ENCODE data around the gene PACRGL. TPM values are rescaled to one million over a fixed set of nuclear protein-coding genes. Genes with fewer than 3 reads are reported as not detected.
A peak's percentile ranks its signal among the peaks of the same experiment; 100 is the strongest.

The PACRGL gene
- 20.1 and 22.1 TPM in 2 replicates for total RNA-seq

GRCh38 chr4:20700007-20700761 lies at the start of gene PACRGL:
Gene PACRGL, plus strand, starts transcription at chr4:20700458. Its CDS starts 4,024 bp downstream, at chr4:20704482.
- Mint-ChIP-seq H3K4me3 (peak within 1 kb of the TSS; percentile 95), H3K27ac (peak within 1 kb of the TSS; percentile 96), H3K4me1 (peaks cover 23% of the 10 kb centered on the region), H3K36me3 (ENCODE audit: low read depth) (peaks cover 9% of the 10 kb centered on the region), H3K27me3 (no peaks in the 10 kb centered on the region), H3K9me3 (no peaks in the 10 kb centered on the region)
- DNase-seq = peak; percentile 97
- intact Hi-C loops (cut with micrococcal nuclease) = loop anchor here (5.0 kb wide), 1 partner anchor 283 kb away; no protein-coding TSS in a partner anchor

GRCh38 chr4:20652226-20652885 lies 47.9 kb upstream of the PACRGL start:
- no peak overlapping the region for H3K27ac Mint-ChIP-seq
- peaks cover 3% of the 10 kb centered on the region for H3K27me3 Mint-ChIP-seq
- intact Hi-C loops (cut with micrococcal nuclease) = no loop called here
- H3K36me3 Mint-ChIP-seq (ENCODE audit: low read depth) = no peaks in the 10 kb centered on the region
- no peak for DNase-seq
- no peaks in the 10 kb centered on the region for H3K9me3 Mint-ChIP-seq
- H3K4me3 Mint-ChIP-seq = no peak overlapping the region
- H3K4me1 Mint-ChIP-seq = no peaks in the 10 kb centered on the region

- no peak for DNase-seq
- Mint-ChIP-seq H3K27ac (no peak overlapping the region), H3K9me3 (no peaks in the 10 kb centered on the region), H3K36me3 (ENCODE audit: low read depth) (no peaks in the 10 kb centered on the region), H3K4me3 (no peak overlapping the region), H3K4me1 (peaks cover 2% of the 10 kb centered on the region), H3K27me3 (peaks cover 3% of the 10 kb centered on the region)
- intact Hi-C loops (cut with micrococcal nuclease) = no loop called here
Observed at GRCh38 chr4:20658456-20658855, 41.8 kb upstream of the PACRGL start.

- DNase-seq = no peak
- intact Hi-C loops (cut with micrococcal nuclease) = no loop called here
- no peaks in the 10 kb centered on the region for H3K36me3 Mint-ChIP-seq (ENCODE audit: low read depth)
- no peak overlapping the region for H3K27ac Mint-ChIP-seq
- H3K4me1 Mint-ChIP-seq = peaks cover 5% of the 10 kb centered on the region
- no peak overlapping the region for H3K4me3 Mint-ChIP-seq
- peaks cover 5% of the 10 kb centered on the region for H3K27me3 Mint-ChIP-seq
- no peaks in the 10 kb centered on the region for H3K9me3 Mint-ChIP-seq
Observed at GRCh38 chr4:20662851-20663250, 37.4 kb upstream of the PACRGL start.

GRCh38 chr4:20666012-20666860 lies 34.0 kb upstream of the PACRGL start:
- Mint-ChIP-seq H3K27ac (no peak overlapping the region), H3K4me1 (peaks cover 5% of the 10 kb centered on the region), H3K36me3 (ENCODE audit: low read depth) (no peaks in the 10 kb centered on the region), H3K9me3 (no peaks in the 10 kb centered on the region), H3K4me3 (no peak overlapping the region), H3K27me3 (peaks cover 5% of the 10 kb centered on the region)
- intact Hi-C loops (cut with micrococcal nuclease) = no loop called here
- DNase-seq = no peak

DNA sequence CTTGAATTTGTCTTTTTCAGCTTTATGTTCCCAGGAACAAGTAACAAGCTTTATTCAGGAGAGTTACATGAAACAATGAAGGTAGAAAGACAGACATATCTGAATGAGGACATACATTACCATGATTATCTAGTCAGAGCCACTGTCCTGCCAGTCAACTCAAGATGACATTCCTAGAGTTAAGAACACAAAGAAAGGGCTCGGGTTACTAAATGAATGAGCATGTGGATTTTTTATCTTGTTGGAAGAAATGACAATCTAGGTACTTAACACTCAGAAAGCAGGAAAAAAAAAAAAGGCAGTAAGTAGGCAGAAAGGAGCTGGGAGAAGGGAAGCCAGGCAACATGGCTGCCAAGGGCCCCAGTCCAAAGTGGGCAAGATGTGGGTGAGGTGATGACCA lies 28.0 kb upstream of the PACRGL start:
- Mint-ChIP-seq H3K27me3 (no peaks in the 10 kb centered on the region), H3K9me3 (no peaks in the 10 kb centered on the region), H3K4me1 (no peaks in the 10 kb centered on the region), H3K36me3 (ENCODE audit: low read depth) (no peaks in the 10 kb centered on the region), H3K4me3 (no peak overlapping the region), H3K27ac (no peak overlapping the region)
- DNase-seq = no peak
- intact Hi-C loops (cut with micrococcal nuclease) = no loop called here

GRCh38 chr4:20675786-20676185 lies 24.5 kb upstream of the PACRGL start:
- Mint-ChIP-seq H3K36me3 (ENCODE audit: low read depth) (no peaks in the 10 kb centered on the region), H3K4me1 (no peaks in the 10 kb centered on the region), H3K4me3 (no peak overlapping the region), H3K9me3 (no peaks in the 10 kb centered on the region), H3K27ac (no peak overlapping the region), H3K27me3 (peaks cover 4% of the 10 kb centered on the region)
- intact Hi-C loops (cut with micrococcal nuclease) = no loop called here
- DNase-seq = no peak

GRCh38 chr4:20676501-20677197 lies 23.6 kb upstream of the PACRGL start:
- intact Hi-C loops (cut with micrococcal nuclease) = no loop called here
- Mint-ChIP-seq H3K9me3 (no peaks in the 10 kb centered on the region), H3K27ac (no peak overlapping the region), H3K4me3 (no peak overlapping the region), H3K36me3 (ENCODE audit: low read depth) (no peaks in the 10 kb centered on the region), H3K4me1 (no peaks in the 10 kb centered on the region), H3K27me3 (peaks cover 4% of the 10 kb centered on the region)
- DNase-seq = no peak

DNA sequence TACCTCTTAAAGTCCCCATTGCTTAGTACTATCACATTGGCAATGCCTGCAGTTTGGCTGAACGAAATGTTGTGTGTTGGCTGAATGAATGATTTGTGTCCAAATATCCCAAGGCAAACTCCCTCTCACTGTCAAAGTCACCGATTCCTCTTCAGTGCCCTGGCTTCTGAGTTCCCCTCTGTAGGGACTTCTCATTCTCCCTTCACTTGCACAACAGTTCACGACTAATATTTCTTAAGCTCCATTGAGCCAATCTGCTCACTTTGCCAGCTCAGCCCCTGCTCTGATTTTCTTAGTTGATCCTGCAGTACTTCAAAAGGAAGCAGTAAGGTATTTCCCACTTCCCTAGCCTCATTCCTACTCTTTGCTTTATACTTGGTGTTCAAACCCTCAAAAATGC lies 21.9 kb upstream of the PACRGL start:
- H3K27ac Mint-ChIP-seq = no peak overlapping the region
- peaks cover 4% of the 10 kb centered on the region for H3K27me3 Mint-ChIP-seq
- no peaks in the 10 kb centered on the region for H3K9me3 Mint-ChIP-seq
- intact Hi-C loops (cut with micrococcal nuclease) = no loop called here
- no peak for DNase-seq
- H3K36me3 Mint-ChIP-seq (ENCODE audit: low read depth) = no peaks in the 10 kb centered on the region
- no peaks in the 10 kb centered on the region for H3K4me1 Mint-ChIP-seq
- H3K4me3 Mint-ChIP-seq = no peak overlapping the region

GRCh38 chr4:20679951-20680350 lies 20.3 kb upstream of the PACRGL start:
- no peak overlapping the region for H3K27ac Mint-ChIP-seq
- DNase-seq = no peak
- peaks cover 10% of the 10 kb centered on the region for H3K27me3 Mint-ChIP-seq
- H3K4me1 Mint-ChIP-seq = no peaks in the 10 kb centered on the region
- H3K9me3 Mint-ChIP-seq = no peaks in the 10 kb centered on the region
- intact Hi-C loops (cut with micrococcal nuclease) = loop anchor here (10.0 kb wide), 1 partner anchor 1455 kb away; no protein-coding TSS in a partner anchor
- H3K4me3 Mint-ChIP-seq = no peak overlapping the region
- H3K36me3 Mint-ChIP-seq (ENCODE audit: low read depth) = no peaks in the 10 kb centered on the region

- H3K36me3 Mint-ChIP-seq (ENCODE audit: low read depth) = no peaks in the 10 kb centered on the region
- H3K4me1 Mint-ChIP-seq = no peaks in the 10 kb centered on the region
- H3K27ac Mint-ChIP-seq = no peak overlapping the region
- no peak for DNase-seq
- peaks cover 10% of the 10 kb centered on the region for H3K27me3 Mint-ChIP-seq
- H3K4me3 Mint-ChIP-seq = no peak overlapping the region
- intact Hi-C loops (cut with micrococcal nuclease) = loop anchor here (10.0 kb wide), 1 partner anchor 1456 kb away; no protein-coding TSS in a partner anchor
- H3K9me3 Mint-ChIP-seq = no peaks in the 10 kb centered on the region
Observed at GRCh38 chr4:20680736-20681135, 19.5 kb upstream of the PACRGL start.

DNA sequence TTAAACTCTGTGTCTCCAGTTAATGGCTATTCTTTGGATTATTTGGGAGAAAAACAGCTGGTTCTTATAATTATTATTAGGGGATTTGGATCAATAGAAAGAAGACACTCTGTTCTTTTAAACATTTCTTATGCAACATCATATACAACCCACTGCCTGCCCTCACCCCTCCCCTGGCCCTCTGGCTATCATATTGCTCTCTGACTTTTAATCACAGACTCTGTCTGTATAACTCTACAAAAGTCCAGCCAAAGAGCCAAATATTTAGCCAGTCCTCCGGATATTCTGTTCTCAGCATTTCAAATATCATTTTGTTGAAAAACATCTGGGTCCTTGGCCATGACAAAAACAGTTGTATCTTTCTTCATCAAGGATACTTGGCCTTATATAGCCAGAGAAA lies 19.0 kb upstream of the PACRGL start:
- Mint-ChIP-seq H3K9me3 (no peaks in the 10 kb centered on the region), H3K27ac (no peak overlapping the region), H3K27me3 (peaks cover 10% of the 10 kb centered on the region), H3K36me3 (ENCODE audit: low read depth) (no peaks in the 10 kb centered on the region), H3K4me1 (no peaks in the 10 kb centered on the region), H3K4me3 (no peak overlapping the region)
- intact Hi-C loops (cut with micrococcal nuclease) = loop anchor here (10.0 kb wide), 1 partner anchor 1456 kb away; no protein-coding TSS in a partner anchor
- DNase-seq = no peak

DNA sequence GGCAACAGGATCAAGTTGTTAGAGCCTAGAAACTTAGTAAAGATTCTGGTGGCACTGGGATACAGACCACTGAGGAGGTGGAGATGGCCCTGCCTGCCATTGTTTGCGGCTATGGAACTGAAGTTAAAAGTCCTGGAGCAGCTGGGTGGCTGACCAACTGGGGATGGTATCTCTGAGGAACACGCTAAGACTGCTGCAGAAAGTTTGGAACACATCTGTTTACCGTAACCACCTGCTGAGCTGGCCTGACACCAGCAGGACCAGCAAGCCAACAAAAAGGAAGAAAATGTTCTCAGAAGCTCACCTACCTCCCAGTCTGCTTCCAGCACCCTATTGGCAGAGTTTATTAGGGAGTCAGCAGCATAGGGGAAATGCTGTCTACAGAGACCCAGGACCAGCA lies 17.4 kb upstream of the PACRGL start:
- Mint-ChIP-seq H3K27me3 (peaks cover 10% of the 10 kb centered on the region), H3K4me3 (no peak overlapping the region), H3K9me3 (no peaks in the 10 kb centered on the region), H3K27ac (no peak overlapping the region), H3K4me1 (no peaks in the 10 kb centered on the region), H3K36me3 (ENCODE audit: low read depth) (no peaks in the 10 kb centered on the region)
- intact Hi-C loops (cut with micrococcal nuclease) = loop anchor here (10.0 kb wide), 1 partner anchor 1458 kb away; no protein-coding TSS in a partner anchor
- no peak for DNase-seq

All from activated CD4-positive, alpha-beta T cell treated with anti-CD3 and anti-CD28 coated beads, Interleukin-2, amount 10 ng/mL, durations not matched to agents 24 days and 14 days (primary cell).